Measurements from ENCODE around the gene KCNN1.
"Not testable (repeated sequence)": the region's sequence is repeated elsewhere in the genome, so short reads cannot be mapped to it uniquely, and the experiment has no call there.

The KCNN1 gene

GRCh38 chr19:17966129-17966483, 801 bp upstream of the KCNN1 start:
- no peak overlapping the region for H3K4me3 ChIP-seq (ENCODE audit: low read depth, low read length)
- DNase-seq (ENCODE audit: low read depth): no peak

GRCh38 chr19:17967257-17968051, 547 bp downstream of the KCNN1 start:
- H3K4me3 ChIP-seq (ENCODE audit: low read depth, low read length): peak overlapping the region; percentile 9
- DNase-seq (ENCODE audit: low read depth): no peak

DNA sequence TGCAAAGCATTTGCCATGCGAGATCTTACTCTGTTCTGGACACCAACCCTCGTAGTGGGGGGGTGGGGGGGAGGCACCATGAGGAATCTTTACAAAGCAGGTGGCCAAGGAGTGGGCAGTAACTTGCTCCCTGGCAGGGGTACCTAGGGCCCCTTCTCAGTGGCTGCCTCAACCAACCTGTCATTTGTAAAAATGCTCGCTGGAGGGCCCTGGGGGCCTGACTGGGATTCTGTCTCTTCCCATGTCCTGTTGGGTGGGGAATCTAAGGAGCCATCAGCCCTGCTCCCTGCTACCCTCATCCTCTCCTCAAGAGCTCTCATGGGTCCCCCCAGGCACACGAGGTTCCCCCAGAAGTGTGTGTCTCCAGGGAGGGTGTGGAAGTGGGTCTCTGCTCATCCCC, 1.5 kb downstream of the KCNN1 start:
- DNase-seq (ENCODE audit: low read depth): no peak
- H3K4me3 ChIP-seq (ENCODE audit: low read depth, low read length): no peak overlapping the region

GRCh38 chr19:17969096-17969792, 2.3 kb downstream of the KCNN1 start:
- DNase-seq (ENCODE audit: low read depth): no peak
- no peak overlapping the region for H3K4me3 ChIP-seq (ENCODE audit: low read depth, low read length)

DNA sequence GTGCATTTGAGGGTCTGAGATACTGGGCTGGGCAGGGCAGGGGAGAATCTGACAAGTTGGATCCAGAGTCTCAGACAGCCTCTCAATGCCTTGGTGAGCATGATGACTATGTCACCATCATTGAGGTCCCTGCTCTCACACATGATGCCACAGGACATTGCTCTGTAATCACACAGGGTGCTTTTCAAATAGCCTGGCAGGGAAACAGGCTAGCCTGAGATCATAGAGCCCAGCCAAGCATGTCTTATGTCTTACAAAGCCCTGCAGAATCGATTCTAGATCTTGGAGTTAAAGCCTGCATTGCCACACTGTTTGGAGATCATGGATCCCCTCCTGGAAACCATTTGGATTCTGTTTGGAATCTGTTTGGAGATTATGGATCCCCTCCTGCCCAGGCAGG, 5.3 kb downstream of the KCNN1 start:
- no peak for DNase-seq (ENCODE audit: low read depth)

DNA sequence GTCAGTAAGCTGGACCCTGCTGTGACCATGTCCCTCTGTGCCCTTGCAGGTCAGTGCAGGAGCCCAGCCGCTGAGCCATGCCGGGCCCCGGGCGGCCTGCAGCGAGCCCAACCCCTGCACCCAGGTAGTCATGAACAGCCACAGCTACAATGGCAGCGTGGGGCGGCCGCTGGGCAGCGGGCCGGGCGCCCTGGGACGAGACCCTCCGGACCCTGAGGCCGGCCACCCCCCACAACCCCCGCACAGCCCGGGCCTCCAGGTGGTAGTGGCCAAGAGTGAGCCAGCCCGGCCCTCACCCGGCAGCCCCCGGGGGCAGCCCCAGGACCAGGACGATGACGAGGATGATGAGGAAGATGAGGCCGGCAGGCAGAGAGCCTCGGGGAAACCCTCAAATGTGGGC, 6.9 kb downstream of the KCNN1 start:
- DNase-seq (ENCODE audit: low read depth): no peak
- no peak overlapping the region for H3K4me3 ChIP-seq (ENCODE audit: low read depth, low read length)

More for the DNA sequence above, 5.3 kb downstream of the KCNN1 start:
- H3K4me3 ChIP-seq (ENCODE audit: low read depth, low read length): no peak overlapping the region

DNA sequence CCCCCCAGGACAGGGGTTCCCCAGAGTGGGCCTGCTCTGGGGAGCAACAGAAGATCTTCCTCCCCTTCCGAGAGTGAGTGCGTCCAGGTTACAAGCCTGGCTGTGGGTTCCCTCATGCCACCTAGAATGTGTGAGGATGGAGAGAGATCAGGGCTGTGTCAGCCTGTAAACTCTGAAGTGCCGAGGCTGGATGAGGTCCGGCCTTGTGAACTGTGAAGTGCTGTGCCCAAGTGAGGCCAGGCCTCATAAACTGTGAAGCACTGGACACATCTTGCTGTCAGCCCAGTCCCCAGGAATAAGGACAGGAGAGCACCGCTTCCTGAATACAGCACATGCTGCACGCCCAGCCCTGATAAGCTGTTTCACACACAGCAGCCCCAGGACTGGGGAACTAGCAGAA, 7.6 kb downstream of the KCNN1 start:
- DNase-seq (ENCODE audit: low read depth): no peak
- no peak overlapping the region for H3K4me3 ChIP-seq (ENCODE audit: low read depth, low read length)

DNA sequence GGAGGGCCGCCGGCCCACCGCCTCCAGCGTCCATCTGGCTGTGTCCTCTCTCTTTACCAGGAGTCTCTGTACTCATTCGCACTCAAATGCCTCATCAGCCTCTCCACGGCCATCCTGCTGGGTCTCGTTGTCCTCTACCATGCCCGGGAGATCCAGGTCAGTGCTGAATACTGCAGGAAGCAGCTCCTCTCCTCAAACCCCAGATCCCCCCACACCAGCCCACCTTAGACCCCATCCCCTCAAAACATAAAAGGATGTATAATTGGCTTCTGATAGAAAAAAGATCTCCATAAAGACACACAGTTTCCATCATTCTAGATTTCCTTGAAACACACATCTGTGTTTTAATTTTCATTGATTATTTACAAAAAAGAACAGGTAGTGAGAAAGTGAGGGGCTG, 8.1 kb downstream of the KCNN1 start:
- H3K4me3 ChIP-seq (ENCODE audit: low read depth, low read length): no peak overlapping the region
- no peak for DNase-seq (ENCODE audit: low read depth)

DNA sequence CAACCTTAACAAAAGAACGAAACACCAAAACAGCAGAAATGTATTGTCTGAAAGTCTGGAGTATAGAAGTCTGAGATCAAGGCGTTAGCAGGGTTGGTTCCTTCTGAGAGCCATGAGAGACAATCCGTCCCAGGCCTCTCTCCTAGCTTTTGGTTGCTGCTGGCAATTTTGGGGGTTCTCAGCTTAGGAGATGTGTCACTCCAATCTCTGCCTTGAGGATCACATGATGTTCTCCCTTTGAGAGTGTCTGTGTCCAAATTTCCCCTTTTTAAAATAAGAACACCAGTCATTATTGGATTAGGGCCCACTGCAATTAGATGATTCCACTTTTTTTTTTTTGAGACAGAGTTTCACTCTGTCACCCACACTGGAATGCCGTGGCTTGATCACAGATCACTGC, 10.1 kb downstream of the KCNN1 start:
- no peak for DNase-seq (ENCODE audit: low read depth)

DNA sequence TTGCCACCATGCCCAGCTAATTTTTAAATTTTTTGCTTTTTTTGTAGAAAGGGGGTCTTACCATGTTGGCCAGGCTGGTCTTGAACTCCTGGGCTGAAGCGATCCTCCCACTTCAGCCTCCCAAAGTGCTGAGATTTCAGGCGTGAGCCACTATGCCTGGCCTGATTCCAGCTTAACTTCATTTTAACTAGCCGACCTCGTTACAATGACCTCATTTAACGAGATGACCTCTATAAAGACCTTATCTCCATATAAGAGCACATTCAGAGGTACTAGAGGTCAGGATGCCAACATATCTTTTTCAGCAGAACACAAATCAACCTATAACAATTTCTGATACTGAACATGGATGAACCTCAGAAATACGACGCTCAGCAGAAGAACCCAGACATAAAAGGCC, 10.6 kb downstream of the KCNN1 start:
- H3K4me3 ChIP-seq (ENCODE audit: low read depth, low read length): no peak overlapping the region
- DNase-seq (ENCODE audit: low read depth): no peak

More for the DNA sequence above, 10.1 kb downstream of the KCNN1 start:
- H3K4me3 ChIP-seq (ENCODE audit: low read depth, low read length): no peak overlapping the region

DNA sequence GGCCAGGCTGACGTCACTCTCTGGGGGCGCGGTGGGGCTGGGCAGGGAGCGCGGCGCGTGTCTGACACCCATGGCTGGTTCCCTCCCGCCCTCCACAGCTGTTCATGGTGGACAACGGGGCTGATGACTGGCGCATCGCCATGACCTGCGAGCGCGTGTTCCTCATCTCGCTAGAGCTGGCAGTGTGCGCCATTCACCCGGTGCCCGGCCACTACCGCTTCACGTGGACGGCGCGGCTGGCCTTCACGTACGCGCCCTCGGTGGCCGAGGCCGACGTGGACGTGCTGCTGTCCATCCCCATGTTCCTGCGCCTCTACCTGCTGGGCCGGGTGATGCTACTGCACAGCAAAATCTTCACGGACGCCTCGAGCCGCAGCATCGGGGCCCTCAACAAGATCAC, 14.7 kb downstream of the KCNN1 start:
- no peak for DNase-seq (ENCODE audit: low read depth)
- no peak overlapping the region for H3K4me3 ChIP-seq (ENCODE audit: low read depth, low read length)

GRCh38 chr19:17982430-17982829, 15.5 kb downstream of the KCNN1 start:
- no peak overlapping the region for H3K4me3 ChIP-seq (ENCODE audit: low read depth, low read length)
- DNase-seq (ENCODE audit: low read depth): no peak

- H3K4me3 ChIP-seq (ENCODE audit: low read depth, low read length): no peak overlapping the region
- DNase-seq (ENCODE audit: low read depth): no peak
These were observed 18.3 kb downstream of the KCNN1 start for GRCh38 chr19:17985037-17985818.

GRCh38 chr19:17986569-17986968, 19.7 kb downstream of the KCNN1 start:
- H3K4me3 ChIP-seq (ENCODE audit: low read depth, low read length); DNase-seq (ENCODE audit: low read depth): not testable (repeated sequence)

GRCh38 chr19:17988161-17988560, 21.3 kb downstream of the KCNN1 start:
- H3K4me3 ChIP-seq (ENCODE audit: low read depth, low read length): no peak overlapping the region
- no peak for DNase-seq (ENCODE audit: low read depth)

DNA sequence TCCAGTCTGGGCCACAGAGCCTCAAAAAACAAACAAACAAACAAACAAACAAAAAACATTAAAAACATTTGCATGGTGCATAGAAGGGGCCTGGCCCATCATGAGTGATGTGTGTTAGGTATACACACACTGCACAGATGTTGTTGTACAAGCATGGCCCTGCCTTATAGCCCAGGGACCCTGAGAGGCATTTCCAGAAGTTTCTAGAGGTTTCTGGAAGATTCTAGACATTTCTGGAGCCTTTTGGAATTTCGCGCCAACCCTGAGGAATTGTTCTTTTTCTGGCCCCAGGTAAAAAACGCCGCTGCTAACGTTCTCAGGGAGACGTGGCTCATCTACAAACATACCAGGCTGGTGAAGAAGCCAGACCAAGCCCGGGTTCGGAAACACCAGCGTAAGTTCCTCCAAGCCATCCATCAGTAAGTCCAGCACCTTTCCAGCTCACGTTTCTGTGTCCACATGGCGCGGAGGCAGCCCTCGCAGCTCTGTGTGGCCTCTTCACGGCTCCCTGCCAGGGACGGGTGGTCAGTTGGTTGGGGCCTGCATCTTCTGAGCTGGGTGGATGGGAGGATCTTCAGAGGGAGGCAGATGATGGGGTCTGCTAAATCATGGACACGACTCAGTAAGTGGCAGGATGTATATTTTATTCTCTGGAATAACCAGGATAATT, 22.7 kb downstream of the KCNN1 start:
- no peak overlapping the region for H3K4me3 ChIP-seq (ENCODE audit: low read depth, low read length)
- no peak for DNase-seq (ENCODE audit: low read depth)

GRCh38 chr19:17993076-17993813, 26.3 kb downstream of the KCNN1 start:
- no peak for DNase-seq (ENCODE audit: low read depth)

GRCh38 chr19:17996826-17997316, 30.0 kb downstream of the KCNN1 start:
- no peak overlapping the region for H3K4me3 ChIP-seq (ENCODE audit: low read depth, low read length)
- DNase-seq (ENCODE audit: low read depth): no peak

More at GRCh38 chr19:17993076-17993813, 26.3 kb downstream of the KCNN1 start:
- no peak overlapping the region for H3K4me3 ChIP-seq (ENCODE audit: low read depth, low read length)
